Measurements from ENCODE around the gene C4BPA.

C4BPA gene

DNA sequence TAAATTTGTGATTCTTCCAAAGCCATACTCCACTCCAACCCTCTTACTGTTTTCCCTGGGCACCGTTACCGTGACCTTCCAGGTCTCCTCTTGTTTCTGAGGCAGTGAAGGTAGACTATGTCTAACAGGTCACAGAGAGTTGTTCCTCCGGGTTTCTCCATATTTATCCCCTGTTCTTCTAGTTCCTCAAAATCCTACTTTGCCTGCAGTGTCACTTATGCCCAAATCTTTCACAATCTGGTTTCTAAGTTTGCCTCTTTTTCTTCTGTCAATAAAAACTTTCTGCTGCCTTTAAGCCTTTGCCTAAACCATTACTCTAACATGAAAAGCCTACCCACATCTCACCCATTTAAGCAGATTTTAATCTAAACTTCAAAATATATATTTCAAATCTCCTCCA is 87.7 kb downstream of the C4BPA start:
- DNase-seq, result peak in 3 of 4 experiments; percentile 18 to 62 (median 51)

DNA sequence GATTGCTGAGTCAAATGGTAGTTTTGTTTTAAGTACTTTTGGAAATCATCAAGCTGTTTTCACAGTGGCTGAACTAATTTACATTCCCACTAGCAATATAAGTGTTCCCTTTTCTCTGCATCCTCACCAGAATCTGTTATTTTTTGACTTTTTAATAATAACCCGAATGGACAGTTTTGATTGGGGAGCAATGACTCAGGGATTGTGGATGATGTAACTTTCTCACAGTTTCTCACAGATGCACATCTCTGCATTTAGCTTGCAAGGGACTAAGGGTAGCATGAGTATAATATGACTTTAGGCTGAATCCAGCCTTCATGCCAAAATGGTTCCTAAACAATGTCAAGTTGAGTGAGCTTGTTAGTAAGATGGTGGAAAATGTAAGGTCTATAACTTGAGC is 90.2 kb downstream of the C4BPA start:
- DNase-seq, result peak in 1 of 4 experiments; percentile 8

All from suppressor macrophage (primary cell).